ENCODE measurements around the gene BMP7.
A peak's percentile ranks its signal among the peaks of the same experiment; 100 is the strongest.
"Not testable (repeated sequence)": the region's sequence is repeated elsewhere in the genome, so short reads cannot be mapped to it uniquely, and the experiment has no call there.

The BMP7 gene

GRCh38 chr20:57288651-57289277 lies 22.3 kb upstream of the BMP7 start:
- DNase-seq, result peak in 12 of 56 donors; percentile 12 to 54 (median 25)

GRCh38 chr20:57287901-57288300 lies 21.5 kb upstream of the BMP7 start:
- DNase-seq, result no peak

GRCh38 chr20:57287007-57287880 lies 20.8 kb upstream of the BMP7 start:
- peak in 4 of 56 donors; percentile 14 to 28 (median 19) for DNase-seq

DNA sequence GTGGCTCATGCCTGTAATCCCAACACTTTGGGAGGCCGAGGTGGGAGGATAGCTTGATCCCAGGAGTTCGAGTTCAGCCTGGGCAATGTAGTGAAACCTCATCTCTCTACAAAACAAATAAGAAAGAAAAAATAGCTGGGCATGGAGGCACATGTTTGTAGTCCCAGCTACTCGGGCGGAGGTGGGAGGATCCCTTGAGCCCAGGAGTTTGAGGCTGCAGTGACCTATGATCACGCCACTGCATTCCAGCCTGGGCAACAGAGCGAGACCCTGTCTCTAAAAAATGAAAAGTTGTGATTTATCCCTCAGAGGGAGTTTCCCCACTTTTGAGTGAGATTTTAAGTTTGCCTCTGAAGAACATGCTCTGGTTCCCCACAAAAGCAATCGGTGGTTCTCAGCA lies 17.4 kb upstream of the BMP7 start:
- no peak for DNase-seq

DNA sequence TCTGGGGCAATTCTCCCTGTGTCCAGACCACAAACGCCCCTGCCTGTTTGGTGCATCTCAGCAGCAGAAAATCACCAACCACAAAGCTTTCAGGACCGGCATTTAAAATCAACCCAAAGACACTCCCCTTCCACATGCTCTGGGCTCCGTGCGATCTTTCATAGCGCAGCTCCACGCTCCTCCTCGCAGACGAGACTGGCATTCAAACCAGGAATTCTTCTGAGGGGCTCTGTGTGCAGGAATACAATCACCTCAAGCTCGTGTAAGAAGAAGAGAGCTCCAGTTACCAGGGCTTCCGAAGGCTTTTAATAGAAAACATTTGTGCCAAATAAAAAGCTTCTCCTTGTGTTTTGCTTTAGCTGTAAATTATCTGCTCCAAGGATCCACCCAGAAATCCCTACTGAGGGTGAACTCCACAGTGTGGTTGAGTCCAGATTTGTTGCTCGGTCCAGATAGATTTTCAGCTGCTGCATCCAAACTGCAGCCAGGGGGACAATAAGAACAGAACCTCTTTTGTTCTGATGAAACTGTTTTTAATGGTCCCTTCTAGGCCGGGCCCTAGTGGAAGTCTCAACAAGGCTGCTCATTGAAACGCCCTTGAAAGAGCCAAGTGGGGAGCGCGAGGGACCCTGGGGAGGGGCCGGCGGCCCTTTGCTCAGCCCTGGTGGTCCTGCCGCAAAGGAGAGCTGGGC lies 16.4 kb upstream of the BMP7 start:
- DNase-seq, result peak in 43 of 56 donors; percentile 20 to 81 (median 49)

- DNase-seq, result no peak
Observed at GRCh38 chr20:57281900-57282299, 15.5 kb upstream of the BMP7 start.

GRCh38 chr20:57280221-57280620 lies 13.8 kb upstream of the BMP7 start:
- no peak for DNase-seq

DNA sequence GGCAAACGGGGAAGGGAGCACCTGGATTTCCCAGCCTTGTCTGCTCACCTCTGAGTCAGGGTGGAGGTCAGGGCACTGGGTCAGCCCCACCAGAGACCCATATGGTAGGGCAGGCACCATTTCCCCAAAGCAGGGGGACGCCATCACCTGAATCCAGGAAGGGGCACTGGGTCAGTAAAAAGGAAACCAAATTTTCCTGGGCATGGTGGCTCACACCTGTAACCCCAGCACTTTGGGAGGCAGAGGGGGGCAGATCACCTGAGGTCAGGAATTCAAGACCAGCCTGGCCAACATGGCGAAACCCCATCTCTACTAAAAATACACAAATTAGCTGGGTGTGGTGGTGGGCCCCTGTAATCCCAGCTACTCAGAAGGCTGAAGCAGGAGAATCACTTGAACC lies 13.1 kb upstream of the BMP7 start:
- DNase-seq, result not testable (repeated sequence)

DNA sequence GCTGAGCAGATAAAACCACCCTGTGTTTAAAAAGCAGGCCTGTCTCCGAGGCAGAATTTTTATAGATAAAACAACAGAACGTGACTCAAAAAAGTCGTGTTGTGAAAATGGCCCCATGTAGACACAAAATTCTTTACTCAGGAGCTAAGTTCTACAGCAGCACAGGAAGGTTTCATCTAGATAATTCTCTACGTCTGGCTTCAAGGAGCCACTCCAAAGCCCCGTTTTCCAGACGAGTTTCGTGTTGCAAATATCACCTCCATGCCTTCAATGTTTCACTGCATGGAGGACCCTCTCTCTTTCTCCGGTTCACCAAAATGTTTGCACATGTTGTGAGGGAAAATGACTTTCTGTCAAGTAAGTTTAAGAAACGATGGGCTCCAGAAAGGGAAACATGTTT lies 12.0 kb upstream of the BMP7 start:
- no peak for DNase-seq

- no peak for DNase-seq
Observed at GRCh38 chr20:57277398-57278105, 11.1 kb upstream of the BMP7 start.

- no peak for DNase-seq
Observed at GRCh38 chr20:57276221-57276620, 9.8 kb upstream of the BMP7 start.

- no peak for DNase-seq
Observed at GRCh38 chr20:57275813-57276212, 9.4 kb upstream of the BMP7 start.

DNA sequence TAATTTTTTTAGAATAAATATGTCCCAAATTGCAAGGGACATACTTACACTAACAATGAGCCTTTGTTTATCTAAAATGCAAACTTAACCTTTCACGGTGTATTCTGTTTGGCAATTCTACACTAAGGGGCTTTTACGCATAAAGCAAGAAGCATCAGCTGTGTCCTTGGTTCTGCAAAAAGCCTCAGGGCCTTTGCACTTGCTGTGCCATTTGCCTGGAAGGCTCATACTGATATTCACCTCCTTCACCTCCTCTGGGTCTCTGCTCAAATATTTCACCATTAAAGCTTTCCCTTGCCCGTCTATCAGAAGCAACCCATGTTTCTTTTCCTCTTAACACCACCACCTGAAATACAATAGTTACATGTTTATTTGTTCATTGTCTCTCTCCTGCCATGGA lies 8.9 kb upstream of the BMP7 start:
- DNase-seq, result no peak

DNA sequence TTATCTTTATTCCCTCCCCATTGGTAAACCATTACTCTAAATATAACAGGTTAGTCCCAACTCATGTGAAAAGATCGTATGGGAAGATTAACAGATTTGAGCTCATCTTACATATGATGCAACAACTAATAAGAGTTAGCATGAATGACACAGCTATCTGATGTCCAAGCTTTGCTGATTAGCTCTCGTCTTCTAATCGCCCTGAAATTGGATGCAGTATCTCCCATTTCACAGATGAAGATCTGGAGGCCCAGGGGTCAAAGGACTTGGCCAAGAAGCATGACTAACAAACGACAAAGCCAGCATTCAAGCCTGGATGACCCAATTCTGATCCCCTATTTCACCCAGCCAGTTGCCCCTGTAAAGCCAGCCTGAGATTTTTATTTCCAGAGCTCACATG lies 8.4 kb upstream of the BMP7 start:
- DNase-seq, result no peak

GRCh38 chr20:57274299-57274698 lies 7.9 kb upstream of the BMP7 start:
- no peak for DNase-seq

DNA sequence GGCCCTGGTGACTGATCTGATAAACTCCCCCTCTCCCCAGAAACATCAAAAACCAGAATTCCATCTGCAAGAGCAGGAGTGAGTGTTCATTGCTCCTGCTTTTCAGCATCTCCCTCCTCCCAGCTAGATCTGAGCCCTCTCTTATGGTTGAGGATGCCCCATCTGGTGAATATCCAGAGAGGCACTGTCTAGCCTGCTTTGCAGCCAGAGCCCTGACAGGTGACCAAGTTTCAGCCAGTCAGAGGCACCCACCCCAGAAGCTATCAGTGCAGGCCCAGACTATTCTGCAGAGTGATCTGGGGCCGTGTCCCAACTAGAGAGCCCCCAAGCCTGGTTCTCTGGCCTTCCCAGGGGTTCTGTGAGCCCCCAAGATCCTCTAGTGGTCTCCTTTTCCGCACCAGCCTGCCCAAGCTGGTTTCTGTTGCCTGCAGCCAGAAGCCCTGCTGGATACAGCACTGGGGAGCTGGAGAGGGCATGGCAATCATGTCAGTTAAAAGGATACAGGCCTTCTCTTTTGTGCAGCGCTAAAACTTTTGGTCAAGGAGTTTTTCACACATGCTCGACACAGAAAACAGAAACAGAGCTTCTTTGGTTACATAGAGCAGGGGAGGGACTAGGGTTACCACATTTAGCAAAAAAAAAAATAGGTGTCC lies 6.6 kb upstream of the BMP7 start:
- DNase-seq, result no peak

- no peak for DNase-seq
Observed at GRCh38 chr20:57270204-57270984, 4.0 kb upstream of the BMP7 start.

- no peak for DNase-seq
Observed at GRCh38 chr20:57269148-57269984, 2.9 kb upstream of the BMP7 start.

DNA sequence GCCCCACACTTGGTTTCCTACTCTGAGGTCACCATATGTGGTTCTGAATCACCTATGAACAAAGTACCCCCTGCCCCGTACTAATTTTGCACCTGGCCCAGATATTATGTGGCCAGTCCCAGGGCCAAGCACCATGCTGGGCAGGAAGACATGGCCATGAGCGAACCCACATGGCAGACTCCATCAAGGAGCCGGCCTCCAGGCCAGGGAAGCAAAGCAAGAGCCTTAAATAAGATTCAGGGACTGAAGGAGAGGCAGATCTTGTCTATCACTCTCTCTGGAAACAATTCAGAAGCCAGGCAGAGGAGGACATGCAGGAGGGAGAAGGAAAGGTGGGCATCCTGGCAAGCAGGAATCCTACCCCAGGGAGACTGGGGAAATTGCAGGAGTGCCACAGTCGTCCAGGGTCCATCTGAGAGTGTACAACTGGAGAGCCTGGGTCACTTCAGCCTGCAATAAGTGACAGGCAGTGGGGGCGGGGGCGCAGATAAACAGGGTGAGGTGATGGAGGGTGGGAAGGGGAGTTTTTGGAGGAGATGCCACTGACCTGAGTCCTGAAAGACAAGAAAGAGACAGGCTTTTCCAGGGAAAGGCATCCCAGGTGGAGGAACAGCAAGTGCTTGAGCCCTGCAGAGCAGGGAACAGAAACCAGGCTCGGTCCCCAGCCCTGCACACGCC lies 2.1 kb upstream of the BMP7 start:
- no peak for DNase-seq
